SK-N-SH treated with all-trans-retinoic acid at 6 μM for 48 hours (cell line): ENCODE data around the gene KLLN.
A peak's percentile ranks its signal among the peaks of the same experiment; 100 is the strongest.
"Not testable (repeated sequence)": the region's sequence is repeated elsewhere in the genome, so short reads cannot be mapped to it uniquely, and the experiment has no call there.

Experiments
- ATAC-seq: fragments of 200-7000 bp; cut with Tn5 transposase; 3 replicates; pipeline ENCODE4 v1.9.1; 2020; ENCODE audit warnings: mild to moderate bottlenecking, moderate library complexity
- ARNTL ChIP-seq: fragments of 450-650 bp; formaldehyde crosslinking; IDR thresholded peaks from 2 replicates; pipeline ENCODE4 v1.5.0; 2020; ENCODE audit warnings: low read depth, mild to moderate bottlenecking, moderate library complexity, borderline replicate concordance
- BACH2 ChIP-seq: fragments of 250-450 bp; sonication (Bioruptor Pico); IDR thresholded peaks from 2 replicates; pipeline ENCODE4 v1.9.0; 2021; ENCODE audit warnings: mild to moderate bottlenecking, borderline replicate concordance
- CSDC2 ChIP-seq: fragments of 250-450 bp; sonication (Bioruptor Pico); IDR thresholded peaks from 2 replicates; pipeline ENCODE4 v1.5.0; 2020; ENCODE audit warnings: mild to moderate bottlenecking, moderate library complexity
- ISL1 ChIP-seq: fragments of 250-450 bp; sonication (Bioruptor Pico); IDR thresholded peaks from 2 replicates; pipeline ENCODE4 v2.1.2; 2022; ENCODE audit warnings: mild to moderate bottlenecking, moderate library complexity
- OSR1 ChIP-seq: fragments of 250-450 bp; sonication (Bioruptor Pico); IDR thresholded peaks from 2 replicates; pipeline ENCODE4 v1.8.0; 2022; ENCODE audit warnings: moderate library complexity, mild to moderate bottlenecking, inconsistent platforms
- PPARA ChIP-seq: fragments of 250-450 bp; sonication (Bioruptor Pico); IDR thresholded peaks from 2 replicates; pipeline ENCODE4 v1.5.0; 2020; ENCODE audit warnings: mild to moderate bottlenecking, borderline replicate concordance
- RARB ChIP-seq: fragments of 250-450 bp; sonication (Bioruptor Pico); IDR thresholded peaks from 2 replicates; pipeline ENCODE4 v1.8.0; 2021; ENCODE audit warnings: mild to moderate bottlenecking, moderate library complexity
- SNAI2 ChIP-seq: fragments of 250-450 bp; sonication (Bioruptor Pico); IDR thresholded peaks from 2 replicates; pipeline ENCODE4 v1.5.0; 2020; ENCODE audit warnings: mild to moderate bottlenecking, moderate library complexity
- TCF4 ChIP-seq: fragments of 250-450 bp; sonication (Bioruptor Pico); IDR thresholded peaks from 2 replicates; pipeline ENCODE4 v1.8.0; 2021; ENCODE audit warnings: mild to moderate bottlenecking, moderate library complexity, borderline replicate concordance
- TOX ChIP-seq: fragments of 250-450 bp; sonication (Bioruptor Pico); IDR thresholded peaks from 2 replicates; pipeline ENCODE4 v1.8.0; 2021; ENCODE audit warnings: mild to moderate bottlenecking, moderate library complexity, borderline replicate concordance
- ZFP3 ChIP-seq: fragments of 250-450 bp; sonication (Bioruptor Pico); IDR thresholded peaks from 2 replicates; pipeline ENCODE4 v1.5.0; 2020; ENCODE audit warnings: mild to moderate bottlenecking, moderate library complexity
- ZFP30 ChIP-seq: fragments of 450-650 bp; formaldehyde crosslinking; IDR thresholded peaks from 2 replicates; pipeline ENCODE4 v1.5.0; 2022; ENCODE audit warnings: mild to moderate bottlenecking, moderate library complexity
- ZNF565 ChIP-seq: fragments of 450-650 bp; formaldehyde crosslinking; conservative IDR thresholded peaks from 2 replicates; pipeline ENCODE4 v1.5.0; 2020; ENCODE audit warnings: low read depth, mild to moderate bottlenecking, moderate library complexity
- ZNF70 ChIP-seq: fragments of 450-650 bp; formaldehyde crosslinking; IDR thresholded peaks from 2 replicates; pipeline ENCODE4 v1.5.0; 2020; ENCODE audit warnings: mild to moderate bottlenecking, moderate library complexity
- ZNF8 ChIP-seq: fragments of 450-650 bp; formaldehyde crosslinking; IDR thresholded peaks from 2 replicates; pipeline ENCODE4 v1.5.0; 2020; ENCODE audit warnings: mild to moderate bottlenecking, moderate library complexity
- TF ChIP-seq, protein P1 (sequence below): fragments of 250-450 bp; sonication (Bioruptor Pico); IDR thresholded peaks from 2 replicates; pipeline ENCODE4 v1.5.0; 2020; ENCODE audit warnings: mild to moderate bottlenecking, moderate library complexity
- TF ChIP-seq, protein P2 (sequence below): fragments of 250-450 bp; sonication (Bioruptor Pico); IDR thresholded peaks from 2 replicates; pipeline ENCODE4 v1.8.0; 2020; ENCODE audit warnings: mild to moderate bottlenecking, moderate library complexity, borderline replicate concordance
- TF ChIP-seq, protein P3 (sequence below): fragments of 250-450 bp; sonication (Bioruptor Pico); IDR thresholded peaks from 2 replicates; pipeline ENCODE4 v1.5.1; 2021; ENCODE audit warnings: mild to moderate bottlenecking, moderate library complexity
- TF ChIP-seq, protein P4 (sequence below): fragments of 250-450 bp; sonication (Bioruptor Pico); IDR thresholded peaks from 2 replicates; pipeline ENCODE4 v1.5.1; 2020; ENCODE audit warnings: low read depth, mild to moderate bottlenecking, moderate library complexity
- TF ChIP-seq, protein P5 (sequence below): fragments of 250-450 bp; sonication (Bioruptor Pico); IDR thresholded peaks from 2 replicates; pipeline ENCODE4 v1.8.0; 2021; ENCODE audit warnings: low read depth, mild to moderate bottlenecking, moderate library complexity, borderline replicate concordance

The KLLN gene

DNA sequence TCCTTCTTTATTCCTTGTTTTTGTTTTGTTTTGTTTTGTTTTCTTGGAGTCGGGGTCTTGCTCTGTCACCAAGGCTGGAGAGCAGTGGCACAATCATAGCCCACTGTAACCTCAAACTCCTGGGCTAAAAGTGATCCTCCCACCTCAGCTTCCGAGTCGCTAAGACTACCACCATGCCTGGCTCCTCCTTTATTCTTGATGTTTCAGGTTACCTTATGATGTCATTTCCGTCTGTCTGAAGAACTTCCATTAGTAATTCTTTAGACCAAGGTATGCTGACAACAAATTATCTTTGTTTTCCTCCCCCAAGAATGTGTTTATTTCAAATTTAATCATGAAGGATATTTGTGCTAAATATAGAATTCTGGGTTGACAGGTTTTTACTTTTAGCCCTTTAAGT lies 27.2 kb downstream of the KLLN start:
- TF ChIP-seq, protein P1, sequence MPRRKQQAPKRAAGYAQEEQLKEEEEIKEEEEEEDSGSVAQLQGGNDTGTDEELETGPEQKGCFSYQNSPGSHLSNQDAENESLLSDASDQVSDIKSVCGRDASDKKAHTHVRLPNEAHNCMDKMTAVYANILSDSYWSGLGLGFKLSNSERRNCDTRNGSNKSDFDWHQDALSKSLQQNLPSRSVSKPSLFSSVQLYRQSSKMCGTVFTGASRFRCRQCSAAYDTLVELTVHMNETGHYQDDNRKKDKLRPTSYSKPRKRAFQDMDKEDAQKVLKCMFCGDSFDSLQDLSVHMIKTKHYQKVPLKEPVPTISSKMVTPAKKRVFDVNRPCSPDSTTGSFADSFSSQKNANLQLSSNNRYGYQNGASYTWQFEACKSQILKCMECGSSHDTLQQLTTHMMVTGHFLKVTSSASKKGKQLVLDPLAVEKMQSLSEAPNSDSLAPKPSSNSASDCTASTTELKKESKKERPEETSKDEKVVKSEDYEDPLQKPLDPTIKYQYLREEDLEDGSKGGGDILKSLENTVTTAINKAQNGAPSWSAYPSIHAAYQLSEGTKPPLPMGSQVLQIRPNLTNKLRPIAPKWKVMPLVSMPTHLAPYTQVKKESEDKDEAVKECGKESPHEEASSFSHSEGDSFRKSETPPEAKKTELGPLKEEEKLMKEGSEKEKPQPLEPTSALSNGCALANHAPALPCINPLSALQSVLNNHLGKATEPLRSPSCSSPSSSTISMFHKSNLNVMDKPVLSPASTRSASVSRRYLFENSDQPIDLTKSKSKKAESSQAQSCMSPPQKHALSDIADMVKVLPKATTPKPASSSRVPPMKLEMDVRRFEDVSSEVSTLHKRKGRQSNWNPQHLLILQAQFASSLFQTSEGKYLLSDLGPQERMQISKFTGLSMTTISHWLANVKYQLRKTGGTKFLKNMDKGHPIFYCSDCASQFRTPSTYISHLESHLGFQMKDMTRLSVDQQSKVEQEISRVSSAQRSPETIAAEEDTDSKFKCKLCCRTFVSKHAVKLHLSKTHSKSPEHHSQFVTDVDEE (CRISPR knock-in tag): no peak
- ATAC-seq: no peak

DNA sequence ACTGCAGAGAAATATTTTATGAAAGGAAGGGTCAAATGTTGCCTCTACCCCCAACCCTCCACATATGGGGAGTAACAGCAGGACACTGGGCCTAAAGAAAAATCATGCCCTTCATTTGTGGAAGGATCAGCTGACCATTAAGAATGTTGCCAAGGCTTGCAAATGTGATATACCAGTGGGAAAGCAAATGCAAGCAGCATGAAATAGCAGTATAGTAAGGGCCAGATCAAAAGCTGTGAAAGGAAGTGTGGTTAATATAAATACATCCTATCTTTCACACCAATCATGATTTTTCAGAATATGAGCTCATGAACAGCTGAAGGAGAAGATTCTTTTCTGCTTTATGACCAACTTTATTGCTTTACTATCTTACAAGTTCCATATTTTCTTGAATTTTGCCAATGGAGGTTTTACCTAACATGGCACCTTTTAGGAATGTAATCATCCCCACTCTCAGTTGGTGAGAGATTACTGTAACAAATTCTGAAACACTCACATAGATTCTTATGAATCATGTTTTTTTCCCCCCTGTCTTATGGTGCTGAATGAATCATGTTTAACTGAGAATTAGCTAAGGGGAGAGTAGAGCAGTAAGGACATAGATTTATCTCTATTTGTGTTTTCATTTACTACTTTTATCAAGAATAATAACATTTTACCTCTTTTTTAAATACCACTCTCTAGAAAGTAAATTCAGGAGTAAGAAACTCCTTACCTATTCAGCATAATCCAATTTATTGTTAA lies 33.2 kb downstream of the KLLN start:
- TF ChIP-seq ZFP30 (CRISPR knock-in tag): peak; percentile 67
- no peak for TF ChIP-seq ARNTL
- ATAC-seq: no peak

DNA sequence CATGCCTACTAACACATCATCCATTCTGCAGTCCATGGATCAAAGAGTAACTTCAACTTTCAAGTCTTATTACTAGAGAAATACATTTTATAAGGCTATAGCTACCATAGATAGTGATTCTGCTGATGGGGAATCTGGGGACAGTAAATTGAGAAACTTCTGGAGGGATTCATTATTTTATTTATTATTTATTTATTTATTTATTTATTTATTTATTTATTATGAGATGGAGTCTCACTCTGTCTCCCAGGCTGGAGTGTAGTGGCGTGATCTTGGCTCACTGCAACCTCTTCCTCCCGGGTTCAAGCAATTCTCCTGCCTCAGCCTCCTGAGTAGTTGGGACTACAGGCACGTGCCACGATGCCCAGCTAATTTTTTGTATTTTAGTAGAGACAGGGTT lies 34.3 kb downstream of the KLLN start:
- not testable (repeated sequence) for ATAC-seq

DNA sequence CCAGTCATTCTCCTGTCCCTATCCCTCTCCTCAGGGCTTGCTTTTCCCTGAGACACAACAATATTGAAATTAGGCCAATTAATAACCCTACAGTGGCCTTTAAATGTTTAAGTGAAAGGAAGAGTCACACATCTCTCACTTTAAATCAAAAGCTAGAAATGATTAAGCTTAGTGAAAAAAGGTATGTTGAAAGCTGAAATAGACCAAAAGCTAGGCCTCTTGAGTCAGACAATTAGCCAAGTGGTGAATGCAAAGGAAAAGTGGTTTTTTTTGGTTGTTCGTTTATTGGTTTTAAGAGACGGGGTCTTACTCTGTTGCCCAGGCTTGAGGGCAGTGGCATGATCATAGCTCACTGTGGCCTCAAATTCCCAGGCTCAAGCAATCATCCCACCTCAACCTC lies 35.7 kb downstream of the KLLN start:
- TF ChIP-seq CSDC2 (no peak), ZNF70 (no peak), BACH2 (CRISPR knock-in tag) (no peak), OSR1 (no peak), ZFP3 (CRISPR knock-in tag) (no peak), ARNTL (no peak), SNAI2 (no peak), TCF4 (CRISPR knock-in tag) (no peak), ISL1 (CRISPR knock-in tag) (no peak)
- TF ChIP-seq, protein P2, sequence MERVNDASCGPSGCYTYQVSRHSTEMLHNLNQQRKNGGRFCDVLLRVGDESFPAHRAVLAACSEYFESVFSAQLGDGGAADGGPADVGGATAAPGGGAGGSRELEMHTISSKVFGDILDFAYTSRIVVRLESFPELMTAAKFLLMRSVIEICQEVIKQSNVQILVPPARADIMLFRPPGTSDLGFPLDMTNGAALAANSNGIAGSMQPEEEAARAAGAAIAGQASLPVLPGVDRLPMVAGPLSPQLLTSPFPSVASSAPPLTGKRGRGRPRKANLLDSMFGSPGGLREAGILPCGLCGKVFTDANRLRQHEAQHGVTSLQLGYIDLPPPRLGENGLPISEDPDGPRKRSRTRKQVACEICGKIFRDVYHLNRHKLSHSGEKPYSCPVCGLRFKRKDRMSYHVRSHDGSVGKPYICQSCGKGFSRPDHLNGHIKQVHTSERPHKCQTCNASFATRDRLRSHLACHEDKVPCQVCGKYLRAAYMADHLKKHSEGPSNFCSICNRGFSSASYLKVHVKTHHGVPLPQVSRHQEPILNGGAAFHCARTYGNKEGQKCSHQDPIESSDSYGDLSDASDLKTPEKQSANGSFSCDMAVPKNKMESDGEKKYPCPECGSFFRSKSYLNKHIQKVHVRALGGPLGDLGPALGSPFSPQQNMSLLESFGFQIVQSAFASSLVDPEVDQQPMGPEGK (CRISPR knock-in tag): no peak
- TF ChIP-seq, protein P3, sequence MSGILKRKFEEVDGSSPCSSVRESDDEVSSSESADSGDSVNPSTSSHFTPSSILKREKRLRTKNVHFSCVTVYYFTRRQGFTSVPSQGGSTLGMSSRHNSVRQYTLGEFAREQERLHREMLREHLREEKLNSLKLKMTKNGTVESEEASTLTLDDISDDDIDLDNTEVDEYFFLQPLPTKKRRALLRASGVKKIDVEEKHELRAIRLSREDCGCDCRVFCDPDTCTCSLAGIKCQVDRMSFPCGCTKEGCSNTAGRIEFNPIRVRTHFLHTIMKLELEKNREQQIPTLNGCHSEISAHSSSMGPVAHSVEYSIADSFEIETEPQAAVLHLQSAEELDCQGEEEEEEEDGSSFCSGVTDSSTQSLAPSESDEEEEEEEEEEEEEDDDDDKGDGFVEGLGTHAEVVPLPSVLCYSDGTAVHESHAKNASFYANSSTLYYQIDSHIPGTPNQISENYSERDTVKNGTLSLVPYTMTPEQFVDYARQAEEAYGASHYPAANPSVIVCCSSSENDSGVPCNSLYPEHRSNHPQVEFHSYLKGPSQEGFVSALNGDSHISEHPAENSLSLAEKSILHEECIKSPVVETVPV (CRISPR knock-in tag): no peak
- TF ChIP-seq, protein P4, sequence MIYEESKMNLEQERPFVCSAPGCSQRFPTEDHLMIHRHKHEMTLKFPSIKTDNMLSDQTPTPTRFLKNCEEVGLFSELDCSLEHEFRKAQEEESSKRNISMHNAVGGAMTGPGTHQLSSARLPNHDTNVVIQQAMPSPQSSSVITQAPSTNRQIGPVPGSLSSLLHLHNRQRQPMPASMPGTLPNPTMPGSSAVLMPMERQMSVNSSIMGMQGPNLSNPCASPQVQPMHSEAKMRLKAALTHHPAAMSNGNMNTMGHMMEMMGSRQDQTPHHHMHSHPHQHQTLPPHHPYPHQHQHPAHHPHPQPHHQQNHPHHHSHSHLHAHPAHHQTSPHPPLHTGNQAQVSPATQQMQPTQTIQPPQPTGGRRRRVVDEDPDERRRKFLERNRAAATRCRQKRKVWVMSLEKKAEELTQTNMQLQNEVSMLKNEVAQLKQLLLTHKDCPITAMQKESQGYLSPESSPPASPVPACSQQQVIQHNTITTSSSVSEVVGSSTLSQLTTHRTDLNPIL (CRISPR knock-in tag): no peak
- TF ChIP-seq, protein P1 (CRISPR knock-in tag): no peak
- ATAC-seq: no peak

DNA sequence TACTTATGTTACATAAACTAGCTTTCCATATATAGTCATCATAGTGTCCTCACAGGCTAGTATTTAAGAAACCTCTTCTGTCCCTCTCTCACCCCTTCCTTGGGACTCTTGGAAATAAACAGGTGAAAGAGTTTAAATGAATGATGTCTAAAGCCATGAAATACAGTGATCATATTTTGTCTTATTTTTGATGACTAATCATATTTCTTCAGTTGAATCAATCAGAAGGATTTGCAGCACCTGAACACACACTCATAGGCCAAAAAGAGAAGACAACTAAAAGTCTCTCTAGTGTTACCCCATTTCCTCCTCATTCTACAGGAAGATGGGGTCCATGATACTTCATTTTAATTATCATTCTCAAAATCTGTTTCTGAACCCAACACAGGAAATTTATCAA lies 36.7 kb downstream of the KLLN start:
- no peak for ATAC-seq
- no peak for TF ChIP-seq ISL1 (CRISPR knock-in tag)
- no peak for TF ChIP-seq ZNF8 (CRISPR knock-in tag)
- no peak for TF ChIP-seq BACH2 (CRISPR knock-in tag)
- no peak for TF ChIP-seq ZNF70
- no peak for TF ChIP-seq PPARA (CRISPR knock-in tag)
- no peak for TF ChIP-seq ZFP3 (CRISPR knock-in tag)
- TF ChIP-seq, protein P5, sequence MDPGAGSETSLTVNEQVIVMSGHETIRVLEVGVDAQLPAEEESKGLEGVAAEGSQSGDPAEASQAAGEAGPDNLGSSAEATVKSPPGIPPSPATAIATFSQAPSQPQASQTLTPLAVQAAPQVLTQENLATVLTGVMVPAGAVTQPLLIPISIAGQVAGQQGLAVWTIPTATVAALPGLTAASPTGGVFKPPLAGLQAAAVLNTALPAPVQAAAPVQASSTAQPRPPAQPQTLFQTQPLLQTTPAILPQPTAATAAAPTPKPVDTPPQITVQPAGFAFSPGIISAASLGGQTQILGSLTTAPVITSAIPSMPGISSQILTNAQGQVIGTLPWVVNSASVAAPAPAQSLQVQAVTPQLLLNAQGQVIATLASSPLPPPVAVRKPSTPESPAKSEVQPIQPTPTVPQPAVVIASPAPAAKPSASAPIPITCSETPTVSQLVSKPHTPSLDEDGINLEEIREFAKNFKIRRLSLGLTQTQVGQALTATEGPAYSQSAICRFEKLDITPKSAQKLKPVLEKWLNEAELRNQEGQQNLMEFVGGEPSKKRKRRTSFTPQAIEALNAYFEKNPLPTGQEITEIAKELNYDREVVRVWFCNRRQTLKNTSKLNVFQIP (CRISPR knock-in tag): no peak
- no peak for TF ChIP-seq TOX (CRISPR knock-in tag)
- TF ChIP-seq RARB: no peak
- no peak for TF ChIP-seq ZNF565 (CRISPR knock-in tag)
- no peak for TF ChIP-seq TCF4 (CRISPR knock-in tag)
- TF ChIP-seq, protein P2 (CRISPR knock-in tag): no peak
